Activated naive CD8-positive, alpha-beta T cell treated with anti-CD3 and anti-CD28 coated beads, Interleukin-2, amount 50 U/mL, for 16 hours (primary cell): ENCODE measurements around the gene NTMT2.

Experiments
- DNase-seq: peaks from one replicate; pipeline ENCODE4 v3.0.0-alpha.2; 2020; ENCODE audit warnings: low read depth, low spot score

The NTMT2 gene

DNA sequence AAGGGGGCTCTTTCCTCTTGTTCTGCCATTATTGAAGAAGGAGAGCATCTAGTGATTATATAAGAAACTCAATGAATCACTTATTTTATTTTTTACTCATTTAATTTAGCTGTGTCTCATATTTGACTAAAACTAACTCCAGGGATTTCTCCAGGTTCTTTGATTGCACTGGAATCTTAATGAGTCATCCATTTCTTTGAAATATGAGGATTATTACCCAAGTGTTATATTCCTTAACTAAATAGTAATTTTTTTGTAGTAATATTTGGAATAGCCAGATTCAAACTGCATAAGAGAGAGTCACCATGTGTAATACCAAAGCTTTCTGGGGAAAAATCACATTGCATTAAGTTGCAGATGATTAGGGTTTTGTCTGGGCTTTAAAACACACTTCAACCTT, 59.5 kb downstream of the NTMT2 start:
- DNase-seq = no peak

DNA sequence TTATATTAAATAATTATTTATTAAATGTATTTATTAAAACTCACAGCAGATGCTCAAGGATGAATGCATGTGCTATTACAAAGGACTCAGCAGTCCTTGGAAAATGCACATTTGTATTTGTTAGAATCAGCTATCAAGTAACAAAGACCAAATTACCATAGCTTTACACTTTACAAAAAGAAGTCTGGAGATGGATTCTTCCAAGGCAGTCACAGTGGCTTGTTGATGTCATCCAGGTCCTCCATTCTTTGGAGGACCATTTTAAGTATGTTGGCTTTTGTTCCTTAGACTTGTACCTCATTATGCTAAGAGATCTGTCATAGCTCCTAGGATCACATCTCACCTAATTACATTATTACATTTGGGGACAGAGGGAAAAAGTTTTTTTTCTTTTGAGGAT, 63.4 kb downstream of the NTMT2 start:
- no peak for DNase-seq

DNA sequence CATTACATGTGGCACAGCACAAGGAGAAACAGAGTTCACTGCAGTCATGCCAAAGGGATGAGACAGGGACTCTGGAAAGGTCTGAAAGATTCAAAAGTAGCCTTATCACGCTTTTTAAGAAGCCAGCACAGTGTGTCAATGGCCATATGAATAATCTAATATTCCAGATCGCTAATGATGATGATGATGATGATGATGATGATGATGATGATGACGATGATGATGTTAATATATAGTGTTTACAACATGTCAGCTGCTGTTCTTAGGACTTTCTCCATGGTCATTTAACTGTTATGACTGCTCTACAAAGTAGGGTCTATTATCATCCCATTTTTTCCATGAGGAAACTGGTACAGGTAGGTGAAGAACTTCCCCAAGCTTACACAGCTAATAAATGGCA, 64.4 kb downstream of the NTMT2 start:
- no peak for DNase-seq

DNA sequence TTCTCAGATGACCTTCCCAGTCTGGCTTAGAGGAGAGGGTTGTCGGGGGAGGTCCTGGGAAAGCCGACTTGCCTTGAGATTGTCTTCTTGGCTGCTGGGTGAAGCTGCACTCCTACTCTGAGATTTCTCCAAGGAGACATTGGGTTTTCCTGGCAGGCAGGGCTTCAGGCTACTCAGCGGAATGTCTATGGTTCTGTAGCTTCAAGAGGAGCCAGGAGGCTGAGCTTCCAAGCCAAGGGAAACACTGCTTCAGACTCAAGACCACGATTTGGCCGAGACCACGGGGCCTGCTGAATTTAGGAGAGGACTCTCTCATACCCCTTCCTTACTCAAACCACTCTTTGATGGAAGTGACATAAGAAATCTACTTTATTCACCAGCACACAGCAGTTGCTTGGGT, 67.8 kb downstream of the NTMT2 start:
- DNase-seq = no peak

DNA sequence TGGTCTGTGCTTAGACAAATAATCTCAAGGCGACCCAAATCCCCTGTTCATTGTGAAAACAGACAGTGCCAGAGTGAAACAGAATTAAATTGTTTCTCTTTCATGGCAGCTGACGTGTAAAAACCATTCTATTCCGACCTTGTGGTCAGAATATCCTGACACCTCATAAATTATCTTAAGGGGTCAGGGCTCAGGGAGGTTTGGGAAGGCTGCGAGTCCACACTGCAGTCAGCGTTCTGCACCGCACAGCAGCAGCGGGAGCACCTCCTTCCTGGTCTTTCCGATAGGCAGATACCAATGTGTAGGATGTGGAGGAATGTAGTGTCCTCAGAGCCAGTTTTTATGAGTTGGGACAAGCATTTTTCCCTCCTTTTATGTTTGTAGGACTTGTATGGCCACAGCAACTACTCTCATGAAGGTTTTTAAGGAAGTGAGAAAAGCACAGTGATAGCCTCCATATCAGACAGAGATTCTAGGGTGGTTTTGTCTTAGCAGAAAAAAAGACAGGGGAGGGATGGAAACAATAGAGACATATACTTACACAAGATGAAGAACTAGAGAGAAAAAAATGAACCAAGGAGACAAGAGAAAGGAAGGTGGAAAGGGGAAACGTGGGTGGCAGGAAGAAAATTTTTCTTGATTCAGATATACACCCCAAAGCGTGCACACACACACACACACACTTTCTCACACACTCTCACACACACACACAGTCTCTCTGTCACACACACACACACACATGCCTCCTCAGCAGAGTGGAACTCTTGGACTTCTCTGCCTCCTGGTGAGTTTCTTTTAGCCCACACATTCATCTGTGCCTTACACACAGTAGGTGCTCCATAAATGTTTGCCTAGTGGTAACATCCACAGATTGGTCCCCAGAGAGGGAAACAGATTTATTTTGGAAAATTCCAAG, 68.6 kb downstream of the NTMT2 start:
- no peak for DNase-seq

DNA sequence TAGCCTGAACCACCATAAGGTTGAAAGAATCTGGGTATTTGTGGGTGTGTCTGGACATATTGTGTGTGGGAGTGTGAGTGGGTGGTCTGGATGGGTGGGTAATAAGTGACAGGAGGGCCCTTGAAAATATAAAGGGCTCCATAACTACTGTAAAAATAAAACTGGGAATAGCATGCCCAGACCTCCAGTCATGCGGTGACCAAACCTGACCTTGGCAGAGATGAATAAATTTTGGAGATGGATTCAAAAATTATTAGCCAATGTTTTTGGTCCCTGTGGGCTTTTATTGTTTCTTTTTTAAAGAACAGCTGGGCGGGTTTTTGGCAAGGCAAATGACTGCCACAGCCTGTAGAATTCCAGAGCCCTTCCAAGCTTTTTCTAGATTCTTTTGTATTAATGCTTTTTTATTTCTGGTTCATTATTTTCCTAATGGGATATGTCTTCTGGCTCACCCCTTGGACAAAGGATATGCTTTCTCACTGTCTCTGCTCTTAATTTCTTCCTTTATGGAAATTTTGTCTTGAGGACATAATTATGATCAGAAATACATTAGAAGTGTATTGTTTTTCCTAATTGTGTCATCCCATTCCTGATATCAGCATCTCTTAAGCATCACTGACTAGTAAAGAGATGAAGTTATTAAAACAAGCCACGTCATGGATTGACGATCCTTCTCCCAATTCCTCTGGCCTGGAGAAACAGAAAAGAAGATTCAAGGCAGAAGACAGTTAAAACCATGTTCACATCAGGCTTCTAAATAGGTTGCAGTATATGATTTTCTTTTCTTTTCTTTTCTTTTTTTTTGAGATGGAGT, 69.5 kb downstream of the NTMT2 start:
- no peak for DNase-seq

DNA sequence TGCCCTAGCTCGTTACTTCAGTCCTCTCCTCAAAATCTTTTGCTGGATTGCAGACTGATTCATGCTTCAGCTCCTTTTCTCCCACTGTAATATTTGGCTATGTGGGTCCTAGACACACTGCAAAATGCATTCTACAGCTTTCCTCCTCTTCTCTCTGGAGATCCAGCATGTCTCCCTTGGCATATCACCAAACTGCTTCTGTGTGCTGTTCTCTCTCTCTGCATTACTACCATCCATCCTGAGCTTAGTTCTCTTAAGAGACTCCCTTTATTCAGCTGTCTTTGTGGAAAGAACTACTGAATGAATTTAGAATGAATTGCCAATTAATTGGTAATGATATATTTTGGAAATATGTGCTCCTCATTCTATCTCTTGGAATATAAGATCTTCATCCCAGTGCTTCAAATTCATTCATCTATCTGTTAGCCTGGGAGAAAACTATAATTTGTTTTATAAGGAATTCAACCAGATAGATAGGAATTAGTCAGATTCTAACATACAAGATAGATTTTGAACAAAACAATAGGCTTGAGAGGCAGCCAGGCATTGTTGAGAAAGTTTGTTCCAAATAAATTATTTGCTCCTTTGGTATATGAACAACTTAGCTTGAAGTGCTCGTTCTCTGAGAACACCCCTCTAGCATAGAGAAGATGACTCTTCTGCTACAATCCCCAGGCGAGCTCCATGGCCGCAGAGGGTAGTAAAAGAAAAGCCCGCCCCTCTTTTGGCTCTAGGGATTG, 71.9 kb downstream of the NTMT2 start:
- DNase-seq = no peak

DNA sequence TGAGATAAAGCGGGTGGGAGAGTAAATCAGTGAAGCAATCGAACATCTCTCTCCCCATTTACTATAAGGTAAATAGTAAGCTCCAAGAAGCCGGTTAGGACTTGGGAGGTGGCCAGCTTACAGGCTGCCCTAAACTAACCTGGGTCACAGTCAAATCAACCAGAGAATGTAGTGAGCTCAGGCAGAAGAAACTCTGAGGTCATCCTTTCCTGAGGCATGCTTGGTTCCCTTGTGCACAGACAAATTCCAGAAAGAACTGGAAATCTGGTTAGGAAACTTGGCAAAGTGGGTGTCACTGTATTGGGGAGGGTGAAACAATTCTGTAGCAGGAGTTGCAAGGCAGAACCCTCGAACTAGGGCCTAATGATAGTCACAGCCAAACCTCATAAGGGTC, 72.5 kb downstream of the NTMT2 start:
- no peak for DNase-seq
